Measurements from ENCODE around the gene HJV. TPM values are rescaled to one million over a fixed set of nuclear protein-coding genes. Genes with fewer than 3 reads are reported as not detected.
"Not testable (repeated sequence)": the region's sequence is repeated elsewhere in the genome, so short reads cannot be mapped to it uniquely, and the experiment has no call there.

Gene HJV
- not detected in 2 replicates for total RNA-seq

DNA sequence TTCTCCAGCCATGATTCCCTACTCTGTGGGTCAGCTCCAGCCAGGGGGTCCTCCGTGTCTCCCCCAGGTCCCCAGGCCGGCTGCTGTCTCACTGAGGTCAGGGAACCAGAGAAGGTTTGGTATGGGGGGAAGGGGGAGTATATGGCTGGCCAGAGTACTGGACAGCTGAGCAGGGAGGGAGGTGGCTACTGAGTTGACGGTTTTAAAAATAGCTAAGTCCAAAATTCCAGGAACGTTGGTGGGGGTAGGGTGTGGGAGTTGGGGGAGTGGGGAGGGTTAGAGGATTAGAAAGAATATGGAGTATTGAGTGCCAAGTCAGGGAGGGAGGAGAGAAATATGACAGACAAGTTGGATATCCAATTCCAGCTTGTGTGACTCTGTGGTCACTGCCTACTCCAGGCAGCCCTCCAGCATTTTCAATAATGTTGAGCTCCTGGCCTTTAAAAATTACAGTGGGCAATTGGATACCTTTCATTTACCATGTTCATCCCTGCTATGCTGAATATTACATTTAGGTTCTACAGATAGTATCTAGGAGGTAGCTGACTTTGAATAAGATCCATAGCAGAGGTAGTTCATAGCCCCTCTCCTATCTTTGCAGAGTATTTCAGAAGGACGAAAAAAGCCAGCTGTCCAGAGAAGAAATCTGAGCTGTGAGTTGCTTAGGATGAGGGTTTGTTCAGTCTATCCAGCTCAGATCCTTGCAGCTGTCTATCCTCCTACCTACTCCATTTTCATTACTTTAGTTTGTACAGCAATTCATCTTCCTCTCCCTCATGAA is at the start of gene HJV:
TSS of gene HJV (minus strand) at position 114 of the 781 bp plus-strand sequence. CDS start 1,504 bp downstream, outside the sequence.
- intact Hi-C loops (cut with micrococcal nuclease), result no loop called here

- intact Hi-C loops (cut with micrococcal nuclease), result not testable (repeated sequence)
Measured at GRCh38 chr1:146059148-146059547, 37.6 kb upstream of the HJV start.

GRCh38 chr1:146051852-146052676 is 30.5 kb upstream of the HJV start:
- intact Hi-C loops (cut with micrococcal nuclease), result loop anchor here (2.0 kb wide), 1 partner anchor 15 kb away; no protein-coding TSS in a partner anchor

DNA sequence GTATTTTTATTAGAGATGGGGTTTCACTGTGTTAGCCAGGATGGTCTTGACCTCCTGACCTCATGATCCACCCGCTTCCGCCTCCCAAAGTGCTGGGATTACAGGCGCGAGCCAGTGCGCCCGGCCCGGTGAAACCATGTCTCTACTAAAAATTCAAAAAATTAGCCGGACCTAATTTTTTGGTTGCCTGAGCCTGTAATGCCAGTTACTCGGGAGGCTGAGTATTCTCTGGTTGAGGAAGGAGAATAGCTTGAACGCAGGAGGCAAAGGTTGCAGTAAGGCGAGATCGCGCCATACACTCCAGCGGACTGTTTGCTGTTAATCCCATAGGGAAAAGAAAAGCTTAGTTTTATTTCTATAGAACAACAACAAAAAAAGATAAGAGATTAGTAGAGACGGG is 29.9 kb upstream of the HJV start:
- intact Hi-C loops (cut with micrococcal nuclease), result loop anchor here (2.0 kb wide), 1 partner anchor 15 kb away; no protein-coding TSS in a partner anchor

GRCh38 chr1:146050652-146050963 is 29.1 kb upstream of the HJV start:
- intact Hi-C loops (cut with micrococcal nuclease), result loop anchor here (2.0 kb wide), 1 partner anchor 14 kb away; no protein-coding TSS in a partner anchor

- intact Hi-C loops (cut with micrococcal nuclease), result loop anchor here (2.0 kb wide), 1 partner anchor 13 kb away; no protein-coding TSS in a partner anchor
Measured at GRCh38 chr1:146049866-146050651, 28.5 kb upstream of the HJV start.

GRCh38 chr1:146049436-146049835 is 27.9 kb upstream of the HJV start:
- intact Hi-C loops (cut with micrococcal nuclease), result no loop called here

- intact Hi-C loops (cut with micrococcal nuclease), result not testable (repeated sequence)
Measured at GRCh38 chr1:146048514-146049115, 27.1 kb upstream of the HJV start.

DNA sequence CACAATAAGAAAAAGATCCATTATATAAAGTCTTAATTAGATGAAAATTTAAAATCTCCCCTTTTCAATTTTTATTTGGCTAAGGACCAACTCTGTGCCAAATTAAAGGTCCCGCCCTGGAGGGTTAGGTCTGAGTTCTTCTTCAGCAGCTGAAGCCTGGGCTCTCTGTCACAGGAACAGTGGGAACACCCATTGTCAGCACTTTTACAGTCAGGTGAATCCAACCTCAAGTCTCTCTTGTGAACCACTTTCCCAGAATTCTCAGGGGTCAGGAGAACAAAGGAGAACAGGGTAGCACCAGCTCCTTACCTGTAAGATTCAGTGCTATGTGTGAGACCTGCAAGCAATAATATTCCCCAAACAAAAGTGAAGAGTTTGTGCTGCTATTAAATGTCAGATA is 25.1 kb upstream of the HJV start:
- intact Hi-C loops (cut with micrococcal nuclease), result no loop called here

DNA sequence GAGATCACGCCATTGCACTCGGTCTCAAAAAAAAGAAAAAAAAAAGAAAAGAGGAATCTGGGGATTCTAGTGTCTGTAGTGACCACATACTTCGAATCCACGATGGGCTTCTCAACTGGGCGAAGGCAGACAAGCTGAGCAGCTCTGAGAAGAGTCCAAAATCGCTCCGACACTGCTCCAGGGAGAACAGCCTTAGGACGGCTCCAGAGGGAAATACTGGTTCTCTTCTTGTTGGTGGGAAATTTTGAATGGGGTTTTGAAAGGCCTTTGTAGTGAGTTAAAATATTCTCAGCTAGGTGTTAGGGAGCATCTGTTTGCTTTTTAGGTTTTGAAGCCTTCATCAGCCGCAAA is 18.3 kb upstream of the HJV start:
- intact Hi-C loops (cut with micrococcal nuclease), result no loop called here

GRCh38 chr1:146036965-146037646 is 15.6 kb upstream of the HJV start:
- intact Hi-C loops (cut with micrococcal nuclease), result loop anchor here (1.0 to 2.0 kb wide), 5 partner anchors 14 to 110 kb away; partner anchors contain the start of genes RBM8A and TXNIP

DNA sequence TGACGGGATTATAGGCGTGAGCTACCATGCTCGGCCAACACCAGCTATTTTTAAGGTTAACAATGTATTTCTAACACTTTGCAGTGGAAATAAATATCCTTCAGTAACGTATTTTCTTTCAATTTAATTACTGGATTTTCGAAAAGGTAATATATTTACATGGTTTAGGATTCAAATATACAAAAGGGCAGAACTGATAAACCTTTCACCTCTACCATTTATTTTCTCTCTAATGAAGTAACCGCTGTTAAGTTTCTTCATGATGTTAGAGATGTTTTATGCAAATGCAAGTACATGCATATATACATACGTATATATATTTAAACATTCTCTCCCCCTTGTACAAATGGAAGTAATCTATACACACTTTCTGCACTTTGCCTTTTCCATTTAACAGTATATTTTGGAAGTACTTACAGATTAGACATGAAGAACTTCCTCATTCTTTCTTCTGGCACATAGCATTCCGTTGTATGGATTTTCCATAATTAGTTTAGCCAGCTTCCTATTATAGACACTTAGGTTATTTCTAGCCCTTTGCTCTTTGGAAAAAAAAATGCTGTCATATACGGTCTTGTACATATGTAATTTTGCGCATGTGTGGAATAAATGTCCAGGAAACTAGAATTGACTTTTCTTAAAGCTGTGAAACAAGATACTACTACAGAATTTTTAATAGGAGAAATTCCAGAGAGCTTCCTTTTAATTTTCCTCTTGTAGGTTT is 14.9 kb upstream of the HJV start:
- intact Hi-C loops (cut with micrococcal nuclease), result loop anchor here (2.0 kb wide), 3 partner anchors 14 to 80 kb away; partner anchors contain the start of gene TXNIP

DNA sequence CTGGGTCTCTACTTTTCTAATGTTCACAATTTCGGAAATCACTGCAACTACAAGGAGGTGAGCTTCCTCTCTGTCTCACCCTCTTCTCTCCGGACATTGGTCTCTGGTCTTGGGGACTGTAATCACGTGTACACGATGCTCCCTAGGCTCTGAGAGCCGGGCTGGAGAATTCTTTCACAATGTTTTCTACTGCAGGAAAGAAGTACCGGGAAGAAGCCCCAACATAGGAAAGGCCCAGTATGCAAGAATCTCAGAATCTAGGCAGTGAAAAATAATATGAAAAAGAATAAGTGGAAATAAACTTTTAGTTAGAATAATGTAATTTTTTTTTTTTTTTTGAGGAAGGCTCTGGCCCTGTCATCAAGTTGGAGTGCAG is 13.5 kb upstream of the HJV start:
- intact Hi-C loops (cut with micrococcal nuclease), result loop anchor here (1.0 kb wide), 1 partner anchor 176 kb away; the partner anchor contains the start of gene PIAS3

GRCh38 chr1:146032631-146033219 is 11.2 kb upstream of the HJV start:
- intact Hi-C loops (cut with micrococcal nuclease), result no loop called here

DNA sequence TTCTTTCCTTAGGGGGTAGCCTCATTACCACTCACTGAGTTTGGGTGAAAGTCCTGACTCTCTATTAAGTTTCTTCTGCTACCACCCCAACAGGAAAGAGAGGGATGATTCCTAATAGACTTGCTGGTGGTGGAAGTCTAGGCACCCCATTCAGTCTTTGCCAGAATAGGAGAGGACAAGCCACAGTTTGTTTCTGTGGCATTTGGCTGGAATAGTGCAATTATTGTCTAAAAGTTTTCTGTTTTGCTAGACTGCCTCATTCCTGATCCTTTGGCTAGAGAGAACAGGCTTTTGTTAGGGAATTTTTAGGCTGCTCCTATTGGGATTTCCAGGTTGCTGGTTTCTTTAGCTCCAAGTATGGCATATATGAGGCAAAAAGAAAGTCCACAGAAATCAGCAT is 9.9 kb upstream of the HJV start:
- intact Hi-C loops (cut with micrococcal nuclease), result no loop called here

GRCh38 chr1:146029117-146029516 is 7.6 kb upstream of the HJV start:
- intact Hi-C loops (cut with micrococcal nuclease), result no loop called here

GRCh38 chr1:146026650-146027049 is 5.1 kb upstream of the HJV start:
- intact Hi-C loops (cut with micrococcal nuclease), result not testable (repeated sequence)

GRCh38 chr1:146025787-146026495 is 4.4 kb upstream of the HJV start:
- intact Hi-C loops (cut with micrococcal nuclease), result not testable (repeated sequence)

All from T-helper 2 cell treated with Interferon-gamma antibody and Interleukin-4, amounts not matched to agents 100 ng/mL and 5 ng/mL, for 36 hours (primary cell).